Measurements from ENCODE around the gene PEX14. TPM values are rescaled to one million over a fixed set of nuclear protein-coding genes. Genes with fewer than 3 reads are reported as not detected.
A peak's percentile ranks its signal among the peaks of the same experiment; 100 is the strongest.

PEX14 gene
- total and polyA plus RNA-seq, 9 of the 15 experiments (the other 6 are each of a cell fraction or from before 2014, with no cell fraction given): 2.6 to 45.7 (median 22.7) TPM

DNA sequence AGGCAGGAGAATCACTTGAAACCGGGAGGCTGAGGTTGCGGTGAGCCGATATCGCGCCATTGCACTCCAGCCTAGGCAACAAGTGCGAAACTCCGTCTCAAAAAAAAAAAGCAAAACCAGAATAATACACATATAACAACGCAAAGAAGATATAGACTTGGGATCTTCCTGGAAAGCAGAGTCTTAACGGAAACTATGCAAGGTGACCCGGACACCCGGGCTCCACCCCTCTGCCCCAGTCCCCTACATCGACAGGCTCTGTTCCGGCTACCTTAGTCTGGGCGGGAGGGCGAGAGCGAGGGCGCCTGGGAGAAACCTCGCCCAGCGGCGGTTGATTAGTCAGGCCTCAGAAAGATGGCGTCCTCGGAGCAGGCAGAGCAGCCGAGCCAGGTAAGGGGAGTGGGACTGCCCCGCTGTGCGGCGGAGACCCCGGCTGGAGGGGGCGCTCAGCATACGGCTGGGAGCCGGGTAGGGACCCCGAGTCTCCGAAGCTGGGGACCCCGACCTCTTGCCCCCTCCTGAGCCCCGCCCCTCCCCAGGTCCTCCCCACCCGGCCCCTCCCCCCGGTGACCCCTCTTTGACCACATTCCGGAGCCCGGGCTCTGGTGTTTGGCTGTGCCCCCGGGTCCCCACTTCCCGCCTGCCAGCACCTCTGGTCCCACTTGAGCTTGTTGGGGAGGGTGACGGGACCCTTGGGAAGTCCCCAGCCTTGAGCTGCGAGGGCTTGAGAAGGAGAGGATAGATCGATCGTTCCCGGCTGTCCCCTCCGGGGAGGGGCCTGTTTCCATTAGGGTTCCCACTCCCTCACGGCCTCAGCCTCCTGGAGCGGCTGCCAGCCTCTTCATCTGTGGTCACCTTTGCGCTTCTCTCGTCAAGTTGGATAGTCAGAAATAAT is at the start of gene PEX14 (continued):
- TF ChIP-seq, protein P1, sequence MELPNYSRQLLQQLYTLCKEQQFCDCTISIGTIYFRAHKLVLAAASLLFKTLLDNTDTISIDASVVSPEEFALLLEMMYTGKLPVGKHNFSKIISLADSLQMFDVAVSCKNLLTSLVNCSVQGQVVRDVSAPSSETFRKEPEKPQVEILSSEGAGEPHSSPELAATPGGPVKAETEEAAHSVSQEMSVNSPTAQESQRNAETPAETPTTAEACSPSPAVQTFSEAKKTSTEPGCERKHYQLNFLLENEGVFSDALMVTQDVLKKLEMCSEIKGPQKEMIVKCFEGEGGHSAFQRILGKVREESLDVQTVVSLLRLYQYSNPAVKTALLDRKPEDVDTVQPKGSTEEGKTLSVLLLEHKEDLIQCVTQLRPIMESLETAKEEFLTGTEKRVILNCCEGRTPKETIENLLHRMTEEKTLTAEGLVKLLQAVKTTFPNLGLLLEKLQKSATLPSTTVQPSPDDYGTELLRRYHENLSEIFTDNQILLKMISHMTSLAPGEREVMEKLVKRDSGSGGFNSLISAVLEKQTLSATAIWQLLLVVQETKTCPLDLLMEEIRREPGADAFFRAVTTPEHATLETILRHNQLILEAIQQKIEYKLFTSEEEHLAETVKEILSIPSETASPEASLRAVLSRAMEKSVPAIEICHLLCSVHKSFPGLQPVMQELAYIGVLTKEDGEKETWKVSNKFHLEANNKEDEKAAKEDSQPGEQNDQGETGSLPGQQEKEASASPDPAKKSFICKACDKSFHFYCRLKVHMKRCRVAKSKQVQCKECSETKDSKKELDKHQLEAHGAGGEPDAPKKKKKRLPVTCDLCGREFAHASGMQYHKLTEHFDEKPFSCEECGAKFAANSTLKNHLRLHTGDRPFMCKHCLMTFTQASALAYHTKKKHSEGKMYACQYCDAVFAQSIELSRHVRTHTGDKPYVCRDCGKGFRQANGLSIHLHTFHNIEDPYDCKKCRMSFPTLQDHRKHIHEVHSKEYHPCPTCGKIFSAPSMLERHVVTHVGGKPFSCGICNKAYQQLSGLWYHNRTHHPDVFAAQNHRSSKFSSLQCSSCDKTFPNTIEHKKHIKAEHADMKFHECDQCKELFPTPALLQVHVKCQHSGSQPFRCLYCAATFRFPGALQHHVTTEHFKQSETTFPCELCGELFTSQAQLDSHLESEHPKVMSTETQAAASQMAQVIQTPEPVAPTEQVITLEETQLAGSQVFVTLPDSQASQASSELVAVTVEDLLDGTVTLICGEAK (IDR thresholded peaks at IDR 0.05): peak; percentile 67; the same call in 1 of the 2 replicates
- TF ChIP-seq, protein P1 (CRISPR knock-in tag; IDR thresholded peaks at IDR 0.05): no peak
- TF ChIP-seq HCFC1 (IDR thresholded peaks at IDR 0.05; ENCODE audit: low read depth, low read length) (peak; percentile 88), KDM4B (IDR thresholded peaks at IDR 0.05; ENCODE audit: borderline replicate concordance in 2 of 2, low read depth in 1 of 2) (peak in 1 of 2 experiments; percentile 70; a peak in 1 of 4 replicates), RBM15 (IDR thresholded peaks at IDR 0.05; ENCODE audit: insufficient read depth, low read length) (no peak), BCL6 (CRISPR knock-in tag; IDR thresholded peaks at IDR 0.05) (no peak)
- TF ChIP-seq, protein P2, sequence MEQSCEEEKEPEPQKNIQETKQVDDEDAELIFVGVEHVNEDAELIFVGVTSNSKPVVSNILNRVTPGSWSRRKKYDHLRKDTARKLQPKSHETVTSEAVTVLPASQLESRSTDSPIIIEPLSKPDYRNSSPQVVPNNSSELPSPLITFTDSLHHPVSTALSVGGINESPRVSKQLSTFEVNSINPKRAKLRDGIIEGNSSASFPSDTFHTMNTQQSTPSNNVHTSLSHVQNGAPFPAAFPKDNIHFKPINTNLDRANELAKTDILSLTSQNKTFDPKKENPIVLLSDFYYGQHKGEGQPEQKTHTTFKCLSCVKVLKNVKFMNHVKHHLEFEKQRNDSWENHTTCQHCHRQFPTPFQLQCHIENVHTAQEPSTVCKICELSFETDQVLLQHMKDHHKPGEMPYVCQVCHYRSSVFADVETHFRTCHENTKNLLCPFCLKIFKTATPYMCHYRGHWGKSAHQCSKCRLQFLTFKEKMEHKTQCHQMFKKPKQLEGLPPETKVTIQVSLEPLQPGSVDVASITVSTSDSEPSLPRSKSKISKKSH (CRISPR knock-in tag; IDR thresholded peaks at IDR 0.05): no peak
